Tibial nerve (tissue), 4 donors: Measurements from ENCODE around the gene PPP1R14B.

Experiments
- EP300 ChIP-seq, 2 donors: sonication (generic); formaldehyde crosslinking; IDR thresholded peaks; one replicate each; pipeline ENCODE4 v1.6.1; 2017; ENCODE audit warnings: antibody characterized with exemption in 2 of 2, mild to moderate bottlenecking in 1 of 2
- POLR2A ChIP-seq, 2 donors: fragments of 450-650 bp; IDR thresholded peaks; one replicate each; pipeline ENCODE4 v1.6.1; 2017; ENCODE audit warnings: antibody characterized with exemption in 2 of 2, mild to moderate bottlenecking in 2 of 2, moderate library complexity in 2 of 2
- TF ChIP-seq, protein P1 (sequence below), 5 experiments: fragments of 200-600 bp in 3 of 5; fragments of 450-650 bp in 2 of 5; sonication (generic) in 3 of 5; IDR thresholded peaks; one replicate each; pipeline ENCODE4 v1.5.1; 2016 to 2019; ENCODE audit warnings: antibody characterized with exemption in 5 of 5, mild to moderate bottlenecking in 3 of 5, moderate library complexity in 2 of 5

DNA sequence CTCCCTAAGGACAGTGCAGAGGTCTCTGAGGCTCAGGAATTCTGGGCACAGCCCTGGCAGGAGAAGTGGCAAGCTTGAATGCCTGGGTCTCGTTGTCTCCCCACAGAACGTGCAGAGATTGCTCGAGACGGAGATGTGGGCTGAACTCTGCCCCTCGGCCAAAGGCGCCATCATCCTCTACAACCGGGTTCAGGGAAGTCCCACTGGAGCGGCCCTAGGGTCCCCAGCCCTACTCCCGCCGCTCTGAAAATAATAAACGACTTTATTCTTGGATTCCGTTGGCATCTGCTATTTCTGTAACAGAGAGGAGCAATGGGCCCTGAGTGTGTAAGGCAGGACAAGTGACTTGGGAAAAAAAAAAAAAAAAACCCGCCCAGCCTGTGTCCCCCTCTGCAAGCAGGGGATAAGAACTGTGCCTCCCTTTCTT lies 17.0 kb downstream of the PPP1R14B start:
- TF ChIP-seq, protein P1, sequence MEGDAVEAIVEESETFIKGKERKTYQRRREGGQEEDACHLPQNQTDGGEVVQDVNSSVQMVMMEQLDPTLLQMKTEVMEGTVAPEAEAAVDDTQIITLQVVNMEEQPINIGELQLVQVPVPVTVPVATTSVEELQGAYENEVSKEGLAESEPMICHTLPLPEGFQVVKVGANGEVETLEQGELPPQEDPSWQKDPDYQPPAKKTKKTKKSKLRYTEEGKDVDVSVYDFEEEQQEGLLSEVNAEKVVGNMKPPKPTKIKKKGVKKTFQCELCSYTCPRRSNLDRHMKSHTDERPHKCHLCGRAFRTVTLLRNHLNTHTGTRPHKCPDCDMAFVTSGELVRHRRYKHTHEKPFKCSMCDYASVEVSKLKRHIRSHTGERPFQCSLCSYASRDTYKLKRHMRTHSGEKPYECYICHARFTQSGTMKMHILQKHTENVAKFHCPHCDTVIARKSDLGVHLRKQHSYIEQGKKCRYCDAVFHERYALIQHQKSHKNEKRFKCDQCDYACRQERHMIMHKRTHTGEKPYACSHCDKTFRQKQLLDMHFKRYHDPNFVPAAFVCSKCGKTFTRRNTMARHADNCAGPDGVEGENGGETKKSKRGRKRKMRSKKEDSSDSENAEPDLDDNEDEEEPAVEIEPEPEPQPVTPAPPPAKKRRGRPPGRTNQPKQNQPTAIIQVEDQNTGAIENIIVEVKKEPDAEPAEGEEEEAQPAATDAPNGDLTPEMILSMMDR (IDR thresholded peaks at IDR 0.05), result no peak
- no peak for TF ChIP-seq POLR2A (IDR thresholded peaks at IDR 0.05)
- no peak for TF ChIP-seq EP300 (IDR thresholded peaks at IDR 0.05)
